GM20000 (cell line): Measurements from ENCODE around the gene NOL4L.
"Not testable (repeated sequence)": the region's sequence is repeated elsewhere in the genome, so short reads cannot be mapped to it uniquely, and the experiment has no call there.

Source experiments
- DNase-seq: peaks from one replicate; pipeline ENCODE4 v3.0.0; 2012; ENCODE audit warnings: low spot score
- TF ChIP-seq, protein P1 (sequence below): IDR thresholded peaks from 2 replicates; pipeline ENCODE4 v1.5.1; 2012; ENCODE audit warnings: mild to moderate bottlenecking, control low read depth; ENCODE audit errors: extremely low read depth, missing control alignments

Gene NOL4L

DNA sequence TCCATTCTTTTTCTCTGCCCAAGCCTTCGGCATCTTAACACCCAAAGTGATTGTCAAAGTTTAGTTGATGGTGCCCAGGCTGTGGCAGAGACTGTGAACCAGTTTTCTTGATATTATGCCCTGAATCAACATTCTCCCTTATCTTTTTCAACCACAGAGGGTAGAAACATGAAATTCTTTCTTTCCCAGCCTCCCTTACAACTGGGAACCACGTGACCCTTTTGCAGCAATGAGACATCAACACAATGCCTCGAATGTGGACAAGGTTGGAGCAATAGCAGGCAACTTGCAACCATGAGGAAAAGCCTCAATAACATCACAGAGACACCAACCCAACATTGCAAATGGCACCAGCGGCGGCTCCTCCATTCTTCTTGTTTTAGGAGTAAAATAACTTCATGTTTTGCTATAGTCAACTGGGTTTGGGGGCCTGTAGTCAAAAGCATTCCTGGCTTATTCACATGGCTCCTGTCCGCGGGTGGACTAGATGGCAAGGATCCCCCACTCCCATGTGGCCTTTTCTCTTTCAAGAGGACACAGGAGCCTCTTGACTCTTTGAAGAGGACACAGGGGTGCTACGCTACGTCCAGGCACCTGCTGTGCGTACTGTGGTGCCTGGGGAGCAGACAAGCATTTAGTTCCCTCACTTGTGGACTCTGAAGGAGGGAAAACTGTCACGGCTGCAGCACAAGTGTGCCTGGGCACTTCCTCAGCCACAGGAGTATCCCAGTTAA is 90.5 kb downstream of the NOL4L start:
- TF ChIP-seq, protein P1, sequence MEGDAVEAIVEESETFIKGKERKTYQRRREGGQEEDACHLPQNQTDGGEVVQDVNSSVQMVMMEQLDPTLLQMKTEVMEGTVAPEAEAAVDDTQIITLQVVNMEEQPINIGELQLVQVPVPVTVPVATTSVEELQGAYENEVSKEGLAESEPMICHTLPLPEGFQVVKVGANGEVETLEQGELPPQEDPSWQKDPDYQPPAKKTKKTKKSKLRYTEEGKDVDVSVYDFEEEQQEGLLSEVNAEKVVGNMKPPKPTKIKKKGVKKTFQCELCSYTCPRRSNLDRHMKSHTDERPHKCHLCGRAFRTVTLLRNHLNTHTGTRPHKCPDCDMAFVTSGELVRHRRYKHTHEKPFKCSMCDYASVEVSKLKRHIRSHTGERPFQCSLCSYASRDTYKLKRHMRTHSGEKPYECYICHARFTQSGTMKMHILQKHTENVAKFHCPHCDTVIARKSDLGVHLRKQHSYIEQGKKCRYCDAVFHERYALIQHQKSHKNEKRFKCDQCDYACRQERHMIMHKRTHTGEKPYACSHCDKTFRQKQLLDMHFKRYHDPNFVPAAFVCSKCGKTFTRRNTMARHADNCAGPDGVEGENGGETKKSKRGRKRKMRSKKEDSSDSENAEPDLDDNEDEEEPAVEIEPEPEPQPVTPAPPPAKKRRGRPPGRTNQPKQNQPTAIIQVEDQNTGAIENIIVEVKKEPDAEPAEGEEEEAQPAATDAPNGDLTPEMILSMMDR: no peak

GRCh38 chr20:32493356-32493755 is 91.8 kb downstream of the NOL4L start:
- TF ChIP-seq, protein P1: no peak

More for the DNA sequence above, 90.5 kb downstream of the NOL4L start:
- no peak for DNase-seq

DNA sequence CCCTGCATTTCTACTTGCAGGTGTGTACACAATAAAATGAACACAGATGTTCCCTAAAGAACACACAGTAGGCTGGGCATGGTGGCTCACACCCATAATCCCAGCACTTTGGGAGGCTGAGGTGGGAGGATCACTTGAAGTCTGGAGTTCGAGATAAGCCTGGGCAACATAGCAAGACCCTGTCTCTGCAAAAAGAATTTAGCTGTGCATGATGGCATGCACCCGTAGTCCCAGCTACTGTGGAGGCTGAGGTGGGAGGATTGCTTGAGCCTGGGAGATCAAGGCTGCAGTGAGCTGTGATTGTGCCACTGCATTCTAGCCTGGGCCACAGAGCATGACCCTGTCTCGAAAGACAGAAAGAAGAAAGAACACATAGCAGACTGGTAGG is 93.4 kb downstream of the NOL4L start:
- not testable (repeated sequence) for DNase-seq

More at GRCh38 chr20:32493356-32493755, 91.8 kb downstream of the NOL4L start:
- no peak for DNase-seq

DNA sequence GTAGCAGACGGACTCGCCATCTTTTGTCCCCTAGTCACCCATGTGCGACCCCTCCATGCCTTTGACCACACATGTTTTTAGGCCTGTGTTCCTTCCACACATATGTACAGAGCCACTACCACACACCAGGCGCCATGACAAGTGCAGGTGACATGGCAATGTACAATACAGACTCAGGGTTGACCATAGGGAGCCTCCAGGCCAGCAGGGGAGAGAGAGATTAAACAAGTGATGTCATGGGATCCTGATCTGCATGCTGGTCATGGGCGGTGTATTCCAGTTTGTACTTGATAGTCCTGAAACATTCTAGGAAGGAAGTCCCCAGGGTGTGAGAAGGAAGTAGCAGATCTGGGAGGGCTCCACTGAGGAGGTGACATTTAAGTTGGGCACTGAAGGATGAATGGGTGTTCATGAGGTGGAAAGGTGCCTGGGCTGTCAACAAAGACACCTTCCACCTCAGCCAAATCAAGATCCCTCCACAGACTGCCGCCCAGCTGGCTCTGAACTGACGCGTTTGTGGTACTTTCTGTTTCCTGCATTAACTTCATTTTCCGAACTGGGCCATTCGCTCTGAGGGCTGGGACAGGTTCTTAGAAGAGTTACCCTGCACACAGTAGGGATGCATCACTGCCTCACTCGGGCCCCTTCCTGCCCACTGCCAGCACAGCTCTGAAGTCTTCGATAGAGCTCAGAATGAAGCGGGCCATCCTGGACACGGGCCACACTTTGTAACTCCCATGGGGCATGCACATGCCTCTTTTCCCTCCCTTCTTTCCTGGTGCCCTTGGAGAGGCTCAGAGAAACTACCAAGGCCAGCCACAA is 94.0 kb downstream of the NOL4L start:
- TF ChIP-seq, protein P1: no peak
- no peak for DNase-seq

GRCh38 chr20:32488066-32488838 is 96.9 kb downstream of the NOL4L start:
- TF ChIP-seq, protein P1: no peak
- no peak for DNase-seq

DNA sequence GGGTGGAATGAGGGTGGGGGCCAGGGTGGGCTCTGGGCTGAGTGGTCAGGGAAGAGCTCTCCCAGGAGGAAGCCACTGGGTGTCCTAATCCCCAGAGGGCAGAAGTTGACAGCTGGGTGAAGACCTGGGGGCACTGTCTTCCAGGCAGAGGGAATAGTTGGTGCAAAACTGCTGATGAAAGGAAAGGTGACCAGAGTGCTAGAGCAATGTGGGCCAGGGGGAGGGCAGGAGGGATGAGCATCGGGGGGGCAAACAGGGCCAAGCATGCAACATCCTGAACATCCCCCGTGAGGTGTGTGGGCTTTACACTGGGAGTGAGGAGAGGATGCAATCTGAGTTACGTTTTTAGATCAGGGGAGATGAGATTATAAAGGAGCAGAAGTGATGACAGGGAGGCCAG is 97.8 kb downstream of the NOL4L start:
- DNase-seq: no peak
- TF ChIP-seq, protein P1: no peak

DNA sequence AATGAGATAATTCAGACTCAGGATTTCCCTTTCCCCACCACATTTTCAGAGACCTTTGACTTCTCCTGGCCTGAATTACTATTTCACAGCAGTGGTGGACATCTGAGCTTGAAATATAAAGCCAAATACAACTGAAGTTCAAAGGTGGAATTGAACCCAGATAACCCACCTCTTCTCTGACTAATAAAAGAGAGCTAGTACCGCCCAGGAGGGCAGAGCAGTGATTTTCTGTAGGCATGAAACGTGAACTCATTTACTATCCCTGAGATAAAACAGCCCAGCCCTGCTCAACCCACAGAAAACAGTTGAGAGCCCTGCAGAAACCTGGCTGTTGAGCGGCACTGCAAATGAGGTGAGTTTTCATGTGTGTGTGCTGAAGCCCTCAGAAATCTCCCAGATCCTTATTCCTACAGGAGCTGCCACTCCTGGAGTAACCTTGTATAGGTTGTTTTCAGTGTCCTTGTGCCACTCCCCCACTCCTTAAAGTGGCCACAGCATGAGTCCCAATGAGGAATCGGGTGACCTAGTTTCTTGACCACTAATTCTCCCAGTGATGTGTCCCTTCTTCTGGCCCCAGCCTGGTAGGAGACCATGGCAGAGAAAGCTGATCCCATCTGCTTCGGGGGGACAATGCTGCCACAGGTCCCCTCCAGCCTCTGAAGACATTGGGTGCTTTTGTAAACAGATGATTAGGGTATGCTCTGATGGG is 99.2 kb downstream of the NOL4L start:
- DNase-seq: no peak
- TF ChIP-seq, protein P1: no peak
